IPS-NIHi11 (cell line): ENCODE measurements around the gene COX6B2.
A peak's percentile ranks its signal among the peaks of the same experiment; 100 is the strongest.

Experiments used
- DNase-seq: peaks from one replicate; pipeline ENCODE4 v3.0.0; 2012; ENCODE audit warnings: mixed read lengths, low spot score

Gene COX6B2

DNA sequence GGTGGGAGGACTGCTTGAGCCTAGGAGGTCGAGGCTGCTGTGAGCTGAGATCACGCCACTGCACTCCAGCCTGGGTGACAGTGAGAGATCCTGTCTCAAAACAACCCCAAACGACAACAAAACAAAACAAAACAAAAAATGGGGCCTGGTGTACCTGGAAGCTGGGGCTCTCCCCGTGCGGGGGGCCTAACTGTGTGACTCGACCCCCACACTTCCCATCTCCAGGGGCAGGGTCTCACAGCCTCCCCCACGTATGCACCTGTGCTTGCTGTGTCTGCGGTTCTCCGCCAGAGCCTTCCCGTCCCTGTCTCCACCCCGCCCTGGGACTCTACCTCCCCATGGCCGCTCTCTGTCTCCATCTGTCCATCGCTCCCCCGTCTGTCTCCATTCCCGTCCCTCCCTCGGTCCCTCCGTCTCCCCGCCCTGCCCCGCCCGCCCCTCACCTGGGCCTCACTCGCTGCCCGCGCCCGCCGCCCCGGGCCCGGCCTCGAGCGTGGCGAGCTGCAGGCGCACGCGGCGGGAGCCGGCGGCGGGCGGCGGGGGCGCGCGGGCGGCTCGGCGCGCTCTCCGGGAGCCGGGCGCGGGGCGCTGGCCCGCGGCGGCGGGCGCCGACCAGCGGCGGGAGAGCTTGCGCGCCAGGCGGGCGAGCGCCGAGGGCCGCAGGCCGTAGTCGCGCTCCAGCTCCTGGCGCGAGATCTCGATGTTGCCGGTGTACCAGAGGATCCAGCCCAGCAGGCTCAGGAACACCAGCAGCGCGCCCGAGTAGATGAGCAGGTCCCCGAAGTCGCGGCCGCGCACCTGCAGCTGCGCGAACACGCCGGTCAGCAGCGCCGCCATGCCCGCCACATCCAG, 29.0 kb upstream of the COX6B2 start:
- DNase-seq = peak; percentile 84

DNA sequence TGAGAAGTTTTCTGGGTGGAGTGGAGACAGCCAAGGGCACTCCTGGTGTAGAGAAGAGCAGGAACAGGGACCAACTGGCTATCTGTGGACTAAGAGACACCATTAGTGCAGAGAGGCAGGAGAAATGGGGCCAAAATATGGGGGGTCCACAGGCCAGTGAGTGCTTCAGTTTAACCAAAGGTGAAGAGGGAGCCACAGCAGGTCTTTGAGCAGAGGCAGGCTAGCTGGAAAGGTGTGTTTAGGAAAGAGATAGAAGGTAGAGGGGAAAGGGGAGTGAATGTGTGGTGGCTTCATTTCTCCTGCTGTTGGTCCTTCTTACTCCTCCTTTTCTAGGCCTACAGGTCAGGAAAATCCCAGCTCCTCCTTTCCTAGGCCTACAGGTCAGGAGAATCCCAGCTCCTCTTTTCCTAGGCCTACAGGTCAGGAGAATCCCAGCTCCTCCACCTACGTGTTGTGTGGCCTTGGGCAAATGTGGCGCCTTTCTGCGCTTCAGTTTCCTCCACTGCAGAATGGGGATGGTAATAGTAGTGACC, 28.1 kb upstream of the COX6B2 start:
- no peak for DNase-seq

DNA sequence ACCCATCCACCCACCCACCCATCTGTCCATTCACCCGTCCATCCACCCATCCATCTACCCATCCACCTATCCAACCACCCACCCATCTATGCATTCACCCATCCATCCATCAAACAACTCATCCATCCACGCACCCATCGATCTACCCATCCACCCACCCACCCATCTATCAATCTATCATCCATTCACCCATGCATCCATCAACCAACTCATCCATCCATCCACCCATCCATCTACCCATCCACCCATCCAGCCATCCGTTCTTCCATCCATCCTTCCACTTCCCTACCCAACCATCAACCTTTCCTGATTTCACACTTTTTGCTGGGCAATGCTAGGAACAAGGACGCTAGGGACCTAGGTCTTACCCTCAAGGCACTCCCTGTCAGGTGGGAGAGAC, 27.5 kb upstream of the COX6B2 start:
- DNase-seq = no peak

DNA sequence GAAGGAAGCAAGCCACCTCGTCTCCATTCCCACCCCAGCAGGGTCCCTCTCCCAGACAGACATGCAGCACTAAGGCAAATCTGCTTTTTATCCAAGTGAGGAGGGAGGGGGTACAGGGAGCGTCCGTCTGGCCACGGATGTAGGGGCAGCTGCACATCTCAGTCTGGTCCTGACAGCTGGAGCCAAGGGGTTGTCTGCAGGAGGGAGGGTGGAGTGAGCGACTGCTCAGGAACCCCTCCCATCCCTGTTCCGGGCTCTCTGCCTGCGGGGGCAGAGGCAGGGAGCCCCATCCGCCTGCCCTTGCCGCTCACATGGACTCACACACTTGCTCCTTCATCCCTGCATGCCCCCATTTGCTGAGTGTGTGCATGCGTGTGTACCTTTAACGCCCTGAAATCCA, 24.7 kb upstream of the COX6B2 start:
- DNase-seq = no peak

DNA sequence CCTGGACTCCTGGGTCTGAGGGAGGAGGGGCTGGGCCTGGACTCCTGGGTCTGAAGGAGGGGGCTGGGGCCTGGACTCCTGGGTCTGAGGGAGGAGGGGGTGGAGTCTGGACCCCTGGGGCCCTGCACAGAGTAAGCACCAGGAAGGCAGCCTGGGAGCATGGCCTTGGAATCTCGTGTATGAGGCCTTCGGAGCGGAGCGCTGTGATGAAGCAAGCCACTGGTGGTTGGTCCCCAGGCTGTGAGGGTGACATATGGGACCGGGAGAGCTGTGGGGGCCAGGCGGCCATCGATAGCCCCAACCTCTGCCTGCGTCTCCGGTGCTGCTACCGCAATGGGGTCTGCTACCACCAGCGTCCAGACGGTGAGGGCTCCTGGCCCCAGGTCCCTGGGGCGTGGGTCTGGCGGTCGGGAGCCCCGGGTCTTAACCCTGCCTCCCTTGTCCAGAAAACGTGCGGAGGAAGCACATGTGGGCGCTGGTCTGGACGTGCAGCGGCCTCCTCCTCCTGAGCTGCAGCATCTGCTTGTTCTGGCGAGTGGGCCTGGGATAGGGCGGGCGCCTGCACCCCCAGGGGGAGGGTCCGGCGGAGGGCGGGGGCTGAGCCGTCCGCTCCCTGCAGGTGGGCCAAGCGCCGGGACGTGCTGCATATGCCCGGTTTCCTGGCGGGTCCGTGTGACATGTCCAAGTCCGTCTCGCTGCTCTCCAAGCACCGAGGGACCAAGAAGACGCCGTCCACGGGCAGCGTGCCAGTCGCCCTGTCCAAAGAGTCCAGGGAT, 23.0 kb upstream of the COX6B2 start:
- DNase-seq = no peak

DNA sequence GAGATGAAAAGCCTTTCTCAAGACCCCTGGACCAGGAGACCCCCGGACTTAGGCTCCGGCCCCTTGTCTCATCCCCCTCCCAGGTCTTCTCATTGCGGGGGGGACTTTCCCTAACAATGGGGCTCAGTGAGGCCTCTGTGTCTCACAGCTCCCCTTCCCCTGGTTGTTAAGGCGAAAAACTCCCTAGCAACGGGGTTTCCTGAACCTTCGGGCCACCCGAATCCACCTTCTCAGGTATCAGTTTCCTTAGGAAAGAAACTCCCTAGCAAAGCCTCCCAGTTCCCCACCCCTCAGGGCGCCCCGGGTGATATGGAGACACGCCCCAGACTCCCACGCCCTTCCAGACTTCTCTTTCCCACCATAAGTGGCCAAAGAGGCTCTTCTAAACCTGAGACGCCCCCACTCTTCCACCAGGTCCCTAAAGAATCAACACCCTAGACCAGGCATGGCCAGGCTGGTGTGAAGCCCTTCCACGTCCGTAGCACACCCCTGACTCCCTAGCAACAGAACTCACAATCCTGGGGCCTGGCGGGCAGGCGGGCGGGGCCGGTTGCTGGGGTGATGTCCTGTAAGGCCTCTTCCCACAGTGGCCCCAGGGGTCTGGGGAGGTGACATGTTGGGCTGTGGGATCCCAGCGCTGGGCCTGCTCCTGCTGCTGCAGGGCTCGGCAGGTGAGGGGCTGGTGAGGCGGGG, 21.9 kb upstream of the COX6B2 start, which contains the start of gene TMEM190:
TSS of gene TMEM190 (plus strand) at position 586 of the 693 bp plus-strand sequence. CDS start at position 614, 28 bp downstream.
- DNase-seq = no peak

DNA sequence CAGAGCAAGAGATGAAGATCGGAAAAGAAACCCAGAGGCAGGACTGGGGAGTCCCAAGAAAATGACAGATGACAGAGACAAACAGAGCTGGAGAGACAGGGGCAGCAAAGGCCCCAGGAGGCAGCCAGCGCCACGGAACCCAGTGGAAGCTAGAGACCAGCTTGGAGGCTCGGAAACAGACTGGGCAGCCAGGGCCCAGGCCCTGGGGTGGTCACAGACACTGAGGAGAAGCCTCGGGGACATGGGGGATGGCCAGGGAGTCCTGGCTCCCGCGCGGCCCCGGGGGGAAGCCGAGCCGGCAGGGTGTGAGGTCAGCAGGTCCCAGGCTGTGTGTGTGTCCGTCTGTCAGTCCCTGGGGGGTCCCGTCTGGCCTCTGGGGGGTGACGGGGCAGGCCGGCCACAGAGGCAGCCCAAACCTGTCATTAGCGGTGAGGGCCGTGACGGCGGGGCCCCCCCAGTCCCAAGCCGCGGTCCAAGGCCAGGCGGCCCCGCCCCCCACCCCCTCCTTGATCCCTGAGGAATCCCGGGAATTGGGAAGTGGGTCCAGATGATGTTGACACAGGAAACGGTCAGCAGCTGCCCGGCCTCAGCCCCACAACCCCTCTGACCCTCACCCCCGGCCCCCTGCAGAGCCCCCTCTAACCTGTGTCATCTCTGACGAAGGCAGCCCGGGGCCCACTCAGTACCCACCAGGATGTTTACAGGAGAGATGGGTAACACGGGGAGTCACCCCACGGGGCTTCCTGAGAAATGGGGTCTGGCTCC, 19.7 kb upstream of the COX6B2 start:
- DNase-seq = peak; percentile 51

DNA sequence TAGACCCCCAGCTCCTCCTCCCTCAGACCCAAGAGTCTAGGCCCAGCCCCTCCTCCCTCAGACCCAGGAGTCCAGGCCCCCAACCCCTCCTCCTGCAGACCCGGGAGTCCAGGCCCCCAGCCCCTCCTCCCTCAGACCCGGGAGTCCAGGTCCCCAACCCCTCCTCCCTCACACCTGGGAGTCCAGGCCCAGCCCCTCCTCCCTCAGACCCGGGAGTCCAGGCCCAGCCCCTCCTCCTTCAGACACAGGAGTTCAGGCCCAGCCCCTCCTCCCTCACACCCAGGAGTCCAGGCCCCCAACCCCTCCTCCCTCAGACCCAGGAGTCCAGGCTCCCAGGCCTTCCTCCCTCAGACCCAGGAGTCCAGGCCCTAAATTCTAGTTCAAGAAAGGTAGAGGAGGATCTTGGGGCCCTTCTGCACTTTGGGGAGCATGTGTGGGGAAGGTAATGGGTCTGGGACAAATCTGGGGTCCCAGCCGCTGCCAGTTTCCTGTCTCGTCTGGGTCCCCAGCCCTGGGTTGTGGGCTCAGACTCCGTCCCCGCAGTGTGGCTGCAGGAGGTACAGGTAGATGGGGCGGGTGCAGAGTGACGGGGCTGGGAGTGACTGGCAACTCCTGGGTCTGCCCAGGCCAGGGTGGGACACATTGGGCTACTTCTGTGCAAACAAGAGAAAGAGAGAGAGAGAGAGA, 18.9 kb upstream of the COX6B2 start:
- DNase-seq = no peak

DNA sequence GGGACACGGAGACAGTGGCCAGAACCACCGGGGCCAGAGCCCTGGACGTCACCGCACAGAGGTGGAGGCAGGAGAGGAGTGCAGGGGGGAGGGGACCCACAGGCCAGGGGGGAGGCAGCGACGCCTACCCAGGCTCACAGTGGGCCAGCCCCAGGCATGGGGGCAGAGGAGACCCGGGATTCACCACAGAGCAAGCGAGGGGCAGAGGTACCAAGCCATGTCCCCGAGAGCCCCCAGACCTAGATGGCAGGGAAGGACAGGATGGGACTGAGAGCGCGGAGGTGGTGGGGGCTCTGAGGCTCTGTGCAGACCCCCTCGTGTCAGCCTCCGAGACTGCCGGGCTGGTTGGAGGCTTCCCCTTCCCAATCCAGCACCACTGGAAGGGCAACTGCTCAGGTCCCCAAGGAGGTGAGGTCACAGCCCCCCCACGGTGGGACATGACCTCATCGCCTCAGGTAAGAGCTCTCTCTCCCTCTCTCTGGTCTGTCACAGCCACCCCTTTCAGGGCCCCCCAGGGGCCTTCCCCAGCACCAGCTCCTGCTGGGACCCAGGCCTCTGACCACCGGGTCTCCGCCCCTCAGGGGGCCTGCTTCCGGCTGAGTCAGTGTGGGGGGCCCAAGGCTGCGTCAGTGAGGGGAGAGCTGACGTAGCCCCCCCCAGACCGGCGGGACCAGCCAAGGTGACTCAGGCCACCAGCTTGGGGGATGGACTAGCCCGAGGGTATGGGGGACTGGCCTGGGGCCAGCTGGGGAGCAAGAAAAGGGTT, 18.0 kb upstream of the COX6B2 start:
- DNase-seq = no peak

DNA sequence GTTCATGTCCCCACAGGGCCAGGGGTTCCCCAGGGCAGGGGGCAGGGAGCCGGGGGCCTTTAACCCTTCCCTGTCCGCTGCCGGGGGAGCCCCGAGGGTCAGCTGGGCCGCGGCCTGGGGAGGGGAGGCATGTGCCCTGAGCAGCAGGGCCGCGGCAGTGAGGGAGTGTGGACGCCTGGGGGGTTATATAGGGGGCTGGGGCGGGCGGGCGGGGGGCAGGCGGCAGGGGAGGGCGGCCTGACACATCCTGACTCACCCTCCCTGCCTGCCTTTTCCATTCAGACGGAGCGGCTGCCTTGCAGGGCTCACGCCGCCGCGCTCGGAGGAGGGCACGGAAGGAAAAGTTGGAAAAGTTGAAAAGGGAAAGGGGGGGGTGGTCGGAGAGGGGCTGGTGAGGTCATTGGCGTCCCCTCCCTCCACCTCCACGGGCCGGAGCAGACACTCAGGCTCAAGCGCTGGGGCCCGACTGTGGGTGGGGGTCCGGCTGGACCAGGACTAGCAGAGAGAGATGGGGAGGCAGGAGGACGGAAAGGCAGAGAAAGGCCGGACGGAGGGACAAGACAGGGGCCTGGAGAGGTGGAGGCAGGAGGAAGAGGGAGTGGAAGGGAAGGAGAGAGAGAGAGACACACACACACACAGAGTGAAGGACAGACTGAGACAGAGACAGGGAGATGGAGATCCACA, 15.9 kb upstream of the COX6B2 start, which contains the start of gene IL11:
TSS of gene IL11 (minus strand) at position 159 of the 684 bp plus-strand sequence. CDS start at position 6, 153 bp downstream.
- DNase-seq = no peak

DNA sequence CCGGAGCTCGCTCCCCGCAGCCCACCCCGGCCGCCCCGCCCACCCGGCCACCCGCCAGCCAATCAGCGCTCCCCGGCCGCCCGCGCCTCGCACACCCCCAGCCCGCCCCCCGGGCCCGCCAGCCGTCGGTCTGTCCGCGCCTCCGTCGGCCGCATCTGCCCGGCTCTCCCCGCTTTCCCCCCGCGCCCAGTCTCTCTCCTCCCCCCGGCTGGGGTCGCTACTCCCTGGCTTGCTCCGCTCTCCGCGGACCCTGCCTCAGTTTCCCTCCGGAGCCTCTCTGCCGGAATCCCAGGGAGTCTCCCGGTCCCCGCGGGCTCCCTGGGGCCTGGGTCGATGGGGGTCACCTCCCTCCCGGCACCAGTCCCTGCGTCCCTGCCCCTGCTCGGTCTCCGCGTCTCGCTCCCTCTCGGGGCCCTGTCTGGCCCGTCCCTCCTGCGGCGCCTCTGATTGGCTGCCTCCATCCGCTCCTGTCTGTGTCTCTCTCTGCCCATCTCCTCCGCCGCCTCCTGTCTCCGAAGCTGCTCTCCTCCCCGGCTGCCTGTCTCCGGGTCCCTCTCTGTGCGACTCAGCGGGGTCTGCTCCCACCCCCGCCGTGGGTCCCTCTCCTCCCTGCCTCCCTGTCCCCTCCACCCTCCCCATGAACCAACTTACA, 15.3 kb upstream of the COX6B2 start:
- DNase-seq = peak; percentile 93

DNA sequence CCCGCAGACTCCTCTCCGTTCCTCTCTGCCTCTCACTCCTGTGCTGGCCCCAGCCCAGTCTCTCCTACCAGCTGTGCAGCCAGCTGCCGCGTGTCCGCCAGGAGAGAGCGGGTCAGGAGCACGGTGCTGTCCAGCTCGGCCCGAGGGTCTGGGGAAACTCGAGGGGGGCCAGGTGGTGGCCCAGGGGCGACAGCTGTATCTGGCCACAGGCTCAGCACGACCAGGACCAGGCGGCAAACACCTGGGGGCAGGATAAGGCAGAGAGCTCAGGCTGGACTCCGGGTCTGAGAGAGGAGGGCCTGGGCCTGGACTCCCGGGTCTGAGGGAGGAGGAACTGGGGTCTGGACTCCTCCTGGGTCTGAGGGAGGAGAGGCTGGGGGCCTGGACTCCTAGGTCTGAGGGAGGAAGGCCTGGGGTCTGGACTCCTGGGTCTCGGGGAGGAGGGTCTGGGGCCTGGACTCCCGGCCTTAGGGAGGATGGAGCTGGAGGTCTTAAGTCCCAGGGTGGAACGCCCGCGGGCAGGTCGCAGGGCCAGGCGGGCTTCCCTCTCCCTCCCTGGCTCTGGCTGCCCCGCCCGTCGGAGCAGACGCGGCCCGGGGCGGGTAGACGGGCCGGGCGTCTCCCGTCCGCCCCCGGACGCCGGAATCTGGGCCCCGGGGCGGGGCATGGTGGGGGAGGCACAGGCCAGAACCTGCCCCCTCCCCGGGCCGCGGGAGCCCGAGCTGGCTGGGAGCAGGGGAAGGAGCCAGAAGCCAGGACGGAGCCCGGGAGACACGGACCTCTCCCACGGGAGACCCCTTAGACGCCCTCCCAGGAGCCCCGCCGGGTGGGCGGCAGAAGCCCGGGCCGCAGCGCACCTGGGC, 14.4 kb upstream of the COX6B2 start:
- DNase-seq = peak; percentile 79

DNA sequence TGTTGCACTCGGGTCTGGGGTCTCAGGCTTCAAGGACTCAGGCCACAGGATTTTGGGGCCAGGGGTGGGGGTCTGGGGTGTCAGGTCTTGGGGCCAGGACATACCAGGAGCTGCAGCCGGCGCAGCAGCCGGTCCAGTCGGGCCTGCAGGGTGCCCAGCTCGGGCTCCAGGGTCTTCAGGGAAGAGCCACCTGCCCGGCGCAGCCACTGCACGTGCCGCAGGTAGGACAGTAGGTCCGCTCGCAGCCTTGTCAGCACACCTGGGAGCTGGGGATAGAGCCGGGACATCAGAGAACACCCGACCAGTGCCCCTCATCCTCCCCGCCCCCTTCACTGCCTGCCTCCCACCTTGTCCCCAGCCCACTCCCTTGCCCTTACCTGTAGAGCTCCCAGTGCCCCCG, 13.6 kb upstream of the COX6B2 start:
- DNase-seq = no peak

DNA sequence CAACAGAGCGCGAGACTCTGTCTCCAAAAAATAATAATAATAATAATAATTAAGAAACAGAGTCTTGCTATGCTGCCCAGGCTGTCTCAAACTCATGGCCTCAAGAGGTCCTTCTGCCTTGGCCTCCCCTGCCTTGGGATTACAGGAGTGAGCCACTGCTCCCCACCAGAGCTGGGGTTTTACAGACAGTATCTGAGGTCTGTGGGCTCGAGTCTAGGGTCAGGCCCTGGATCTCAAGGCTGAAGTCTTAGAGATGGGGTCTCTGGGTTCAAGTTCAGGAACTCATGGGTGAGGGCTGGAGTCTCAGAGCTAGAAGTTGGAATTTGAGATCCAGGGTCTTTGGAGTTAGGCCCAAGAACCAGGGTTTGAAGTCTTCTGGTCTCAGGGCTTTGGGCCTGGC, 12.3 kb upstream of the COX6B2 start:
- DNase-seq = no peak

DNA sequence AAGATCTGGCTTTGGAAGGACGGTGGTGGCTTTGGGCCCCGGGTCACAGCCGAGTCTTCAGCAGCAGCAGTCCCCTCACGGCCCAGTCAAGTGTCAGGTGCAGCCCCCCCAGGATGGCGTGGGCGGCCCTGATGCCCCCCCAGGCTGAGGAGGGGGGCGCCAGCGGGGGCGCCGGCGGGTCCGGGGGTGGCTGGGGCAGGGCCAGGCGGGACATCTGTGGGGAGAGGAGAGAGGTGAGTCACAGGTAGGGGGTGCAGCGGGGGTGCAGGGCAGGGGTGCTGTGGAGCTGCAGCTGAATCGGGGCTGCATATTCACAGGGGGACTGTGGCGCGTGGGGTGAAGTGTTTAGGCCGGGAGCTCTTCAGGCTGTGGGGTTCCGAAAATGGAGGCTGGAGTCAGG, 11.4 kb upstream of the COX6B2 start:
- DNase-seq = no peak

DNA sequence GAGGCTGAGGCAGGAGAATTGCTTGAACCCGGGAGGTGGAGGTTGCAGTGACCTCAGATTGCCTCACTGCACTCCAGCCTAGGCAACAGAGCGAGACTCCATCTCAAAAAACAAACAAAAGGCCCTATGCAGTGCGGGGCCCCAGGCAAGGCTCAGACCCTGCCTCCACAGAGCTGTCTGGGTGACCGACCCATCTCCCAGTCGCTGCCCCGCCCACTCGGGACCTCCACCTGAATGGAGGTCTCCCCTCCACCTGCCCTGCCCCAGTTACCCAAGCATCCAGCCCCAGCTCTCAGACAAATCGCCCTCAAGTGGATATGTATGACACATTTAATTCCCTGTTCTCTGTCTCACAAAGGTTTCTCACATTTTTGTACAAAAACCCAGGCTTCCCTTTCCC, 10.7 kb upstream of the COX6B2 start:
- no peak for DNase-seq

DNA sequence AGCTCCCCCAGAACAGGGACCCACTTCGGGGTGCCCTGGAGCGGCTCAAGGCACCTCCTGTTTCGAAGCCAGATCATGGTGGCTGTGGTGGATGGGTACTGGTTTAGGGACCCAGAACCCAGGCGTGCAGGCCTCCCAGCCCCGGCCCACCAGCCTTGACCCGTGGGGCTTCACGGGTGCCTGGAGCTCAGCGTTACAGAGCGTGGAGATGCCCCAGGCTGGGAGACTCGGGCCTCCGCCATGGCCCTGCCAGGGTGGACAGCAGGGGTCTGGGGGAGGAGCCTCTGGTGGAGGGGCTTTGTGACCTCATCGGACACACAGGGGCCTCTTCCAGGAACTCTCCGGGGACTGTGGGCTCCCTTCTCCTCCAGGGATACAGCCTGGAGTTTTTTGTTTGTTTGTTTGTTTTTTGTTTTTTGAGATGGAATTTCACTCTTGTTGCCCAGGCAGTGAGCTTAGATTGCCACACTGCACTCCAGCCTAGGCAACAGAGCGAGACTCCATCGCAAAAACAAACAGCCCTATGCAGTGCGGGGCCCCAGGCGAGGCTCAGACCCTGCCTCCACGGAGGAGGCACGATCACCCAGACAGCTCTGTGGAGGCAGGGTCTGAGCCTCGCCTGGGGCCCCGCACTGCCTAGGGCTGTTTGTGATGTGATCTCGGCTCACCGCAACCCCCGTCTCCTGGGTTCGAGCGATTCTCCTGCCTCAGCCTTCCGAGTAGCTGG, 8.6 kb upstream of the COX6B2 start, which contains the start of gene GARIN5B:
TSS of gene GARIN5B (minus strand) at position 271 of the 727 bp plus-strand sequence. CDS start at position 77, 194 bp downstream.
- peak; percentile 68 for DNase-seq
